Hematopoietic multipotent progenitor cell treated with erythropoietin and hydrocortisone succinate and interleukin-3 and kit ligand, for 8 days (in vitro differentiated cells): ENCODE results near the gene RAD51B.

Experiments
- DNase-seq: peaks from one replicate; pipeline ENCODE4 v3.0.0-alpha.2; 2015

RAD51B gene

DNA sequence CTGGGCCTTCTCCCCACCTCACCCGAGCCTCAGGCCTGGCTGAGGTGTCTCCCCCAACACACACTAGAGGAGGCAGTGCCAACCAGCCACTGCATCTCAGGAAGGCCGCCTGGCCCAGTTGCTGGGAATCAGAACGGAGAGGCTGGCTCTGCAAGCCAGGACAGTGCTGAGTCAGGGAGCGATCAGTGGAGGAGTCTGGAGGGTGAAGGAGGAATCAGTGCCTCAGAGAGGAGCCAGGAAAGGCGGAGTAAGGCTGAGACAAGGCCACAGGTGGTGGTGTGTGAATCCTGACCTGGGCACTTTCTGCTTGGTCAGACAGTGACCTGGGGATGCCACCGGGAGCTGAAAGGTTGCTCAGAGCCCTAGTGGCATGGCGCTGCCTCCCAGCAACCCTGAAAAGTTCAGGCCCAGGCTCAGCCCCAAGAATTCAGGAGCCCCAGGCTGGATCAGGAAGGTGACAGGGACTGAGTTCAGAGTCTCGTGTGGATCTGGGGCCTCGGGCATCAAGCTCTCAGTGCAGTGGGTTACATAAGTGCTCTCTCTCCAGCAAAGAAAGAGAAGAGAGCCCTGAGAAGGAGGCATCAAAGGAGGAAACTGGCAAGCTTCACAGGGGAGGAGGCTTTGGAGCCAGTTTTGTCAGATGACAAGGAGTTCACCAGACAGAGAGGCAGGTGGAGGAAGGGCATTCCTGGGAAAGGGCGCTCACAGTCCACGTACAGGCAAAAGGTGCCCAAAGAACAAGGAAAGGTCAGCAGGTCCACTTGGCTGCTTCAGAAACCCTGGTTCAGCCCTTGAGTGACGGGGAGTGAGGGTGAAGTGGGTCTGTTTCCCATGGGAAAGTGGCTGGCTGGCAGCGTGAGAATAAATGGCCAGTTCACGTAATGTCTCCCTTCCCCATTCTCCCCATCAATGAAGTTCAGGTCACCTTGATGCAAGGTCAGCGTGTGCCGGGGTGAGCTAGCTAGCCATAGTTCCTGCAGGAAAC, 885.4 kb downstream of the RAD51B start:
- no peak for DNase-seq

DNA sequence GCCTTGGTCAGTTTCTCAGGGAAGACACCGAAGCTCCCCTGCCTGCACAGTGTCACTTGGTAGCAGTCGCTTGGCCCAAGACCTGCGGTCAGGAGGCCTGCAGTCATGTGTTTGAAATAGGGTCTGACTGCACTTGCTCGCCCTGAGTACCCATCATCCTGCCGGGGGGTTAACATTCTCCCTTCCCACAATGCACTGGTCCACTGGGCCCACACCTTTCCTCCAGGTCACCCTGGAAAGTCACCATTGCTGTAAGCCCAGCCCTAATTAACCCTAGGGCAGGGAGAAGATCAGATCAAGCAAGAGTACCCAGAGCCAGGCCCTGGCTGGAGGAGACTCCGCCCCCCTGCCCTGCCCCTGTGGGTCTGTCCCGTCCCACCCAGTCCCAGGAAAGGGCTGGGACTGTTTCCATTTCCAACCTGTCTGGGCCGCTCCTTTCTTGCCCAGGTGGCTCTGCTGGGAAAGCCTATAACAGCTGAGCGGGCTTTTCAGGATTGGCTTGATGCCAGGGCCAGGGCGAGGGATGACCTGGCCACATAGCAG, 886.2 kb downstream of the RAD51B start:
- no peak for DNase-seq

DNA sequence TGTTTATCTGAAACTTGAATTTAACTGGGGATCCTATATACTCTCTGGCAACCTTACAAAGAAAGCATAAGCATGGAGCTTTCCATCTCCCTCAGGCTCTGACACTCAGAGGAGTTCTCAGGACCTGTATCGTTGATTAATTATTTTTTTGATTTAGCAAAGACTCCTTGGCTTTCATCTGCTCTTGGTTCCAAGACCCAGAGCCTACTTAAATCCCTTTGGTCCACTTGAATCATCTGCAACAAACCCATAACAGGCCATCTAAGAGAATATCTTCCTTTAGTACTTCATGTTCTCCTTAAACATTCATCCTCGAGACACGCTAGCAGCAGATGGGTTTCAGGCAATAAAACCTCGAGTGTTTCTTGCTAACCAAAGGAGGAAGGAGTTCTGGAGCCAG, 887.9 kb downstream of the RAD51B start:
- no peak for DNase-seq

DNA sequence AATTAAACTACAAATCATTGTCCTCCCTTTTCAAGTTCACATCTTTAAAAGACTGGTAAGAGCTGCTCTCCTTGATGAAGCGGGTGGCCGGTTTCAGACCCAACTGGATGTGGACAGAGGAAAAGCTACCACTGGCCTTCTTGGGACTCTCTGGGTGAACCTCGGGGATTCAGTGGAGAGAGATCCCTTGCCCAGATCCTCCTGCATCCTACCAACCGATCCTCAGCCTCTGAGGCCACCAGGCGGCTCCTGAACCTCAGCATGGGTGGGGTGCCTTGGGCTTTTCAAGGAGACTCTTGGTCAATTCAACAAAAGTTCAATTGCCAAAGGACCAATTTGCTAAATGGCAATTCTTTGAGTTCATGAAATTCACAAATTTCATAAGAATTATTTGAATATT, 888.8 kb downstream of the RAD51B start:
- DNase-seq = no peak

DNA sequence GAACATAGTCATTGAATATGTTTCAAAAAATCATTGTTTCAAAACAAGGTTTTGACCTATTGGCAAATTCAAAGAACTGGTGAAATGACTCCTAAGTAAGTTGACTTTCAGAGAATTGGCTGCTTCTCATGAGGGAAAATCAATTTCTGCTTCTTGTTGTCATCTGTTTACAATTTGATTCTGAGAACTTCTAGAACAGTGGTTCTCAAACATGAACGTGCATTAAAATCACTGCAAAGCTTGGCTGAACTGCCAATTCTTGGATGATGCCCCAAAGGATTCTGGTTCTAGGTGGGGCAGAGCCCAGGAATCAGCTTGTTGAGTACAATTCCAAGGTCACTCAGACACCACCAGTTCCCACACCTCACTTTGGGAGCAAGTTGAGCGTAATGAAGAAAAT, 889.4 kb downstream of the RAD51B start:
- DNase-seq = no peak

DNA sequence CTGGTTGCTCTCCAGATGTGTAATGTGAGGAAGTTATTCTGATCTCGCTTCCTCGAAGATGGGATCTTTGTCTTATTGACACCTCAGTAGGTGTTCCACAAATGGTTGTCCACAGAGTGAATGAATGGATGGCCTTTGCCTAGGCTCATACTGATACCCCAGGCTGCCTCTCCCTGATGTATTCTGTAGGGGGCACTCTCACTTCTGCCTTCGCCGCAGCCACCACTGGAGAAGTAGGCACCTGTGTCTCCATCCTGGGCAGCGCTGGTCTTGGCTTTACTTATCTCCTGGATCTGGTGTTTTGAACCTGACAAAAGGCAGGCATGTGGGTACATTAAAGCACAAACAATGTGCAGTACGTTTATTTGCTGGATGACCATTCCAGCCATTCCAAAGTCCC, 891.2 kb downstream of the RAD51B start:
- DNase-seq = no peak

DNA sequence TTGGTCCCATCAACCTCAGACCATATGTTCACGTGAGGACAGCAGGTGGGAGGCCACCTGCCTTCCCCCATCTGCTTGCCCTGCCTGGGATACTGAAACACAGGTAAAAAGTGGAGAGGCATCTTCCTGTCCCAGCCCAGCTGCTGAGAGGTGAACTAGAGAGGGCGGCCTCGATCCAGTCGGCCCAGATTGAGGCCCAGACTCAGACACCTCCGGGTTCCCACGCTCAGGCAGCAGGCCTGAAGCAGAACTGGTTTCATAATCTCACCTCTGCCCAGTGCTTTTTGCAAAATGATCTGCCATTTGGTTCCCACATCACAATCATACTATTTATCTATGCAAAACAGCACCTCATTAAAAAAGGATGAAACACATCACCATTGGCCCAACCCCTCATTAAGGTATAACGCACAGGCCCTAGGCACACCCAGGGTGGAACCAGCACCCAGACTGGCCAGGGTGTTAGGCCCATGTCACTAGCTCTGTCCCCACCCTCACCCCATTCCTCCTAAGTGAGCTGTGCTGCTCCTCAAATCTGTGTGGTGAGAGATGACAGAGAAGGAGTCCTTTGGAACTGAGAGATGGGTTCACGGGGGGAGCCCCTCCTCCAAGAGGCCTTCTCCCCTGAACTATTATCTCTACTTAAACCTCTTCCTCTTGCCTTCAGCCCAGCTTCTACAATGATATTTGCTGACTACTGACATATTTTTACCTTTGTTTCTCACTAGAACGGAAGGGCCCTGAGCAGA, 892.2 kb downstream of the RAD51B start:
- DNase-seq = no peak

DNA sequence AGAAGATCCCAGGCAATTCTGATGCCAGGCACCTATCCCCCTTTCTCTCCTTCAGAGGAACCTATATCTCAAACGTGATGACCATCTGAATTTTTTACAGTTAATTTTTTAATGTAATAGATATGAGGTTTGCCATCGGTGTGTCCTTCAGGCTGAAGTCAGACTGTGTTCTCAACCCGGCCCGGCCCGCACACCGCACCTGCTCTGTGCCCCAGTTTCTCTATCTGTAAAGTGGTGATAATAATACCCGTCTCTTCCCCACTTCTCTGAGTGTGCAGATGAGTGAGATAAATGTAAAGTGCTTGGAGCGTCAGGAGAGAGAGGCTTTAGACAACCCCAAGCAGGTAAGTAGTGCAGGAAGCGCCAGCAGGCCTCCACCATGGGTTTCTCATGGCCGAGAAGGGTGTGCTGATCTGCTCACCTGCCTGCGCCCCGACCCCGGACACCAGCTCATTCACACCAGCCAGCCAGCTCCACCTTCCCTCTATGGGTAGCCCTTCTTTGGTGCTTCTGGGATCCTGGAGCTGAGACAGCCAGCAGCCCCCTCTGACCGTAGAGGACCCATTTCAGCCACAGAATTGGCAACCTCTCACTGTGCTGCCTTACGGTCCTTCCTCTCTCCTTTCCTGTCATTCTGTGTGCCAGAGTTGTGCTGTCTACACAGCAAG, 893.3 kb downstream of the RAD51B start:
- no peak for DNase-seq

DNA sequence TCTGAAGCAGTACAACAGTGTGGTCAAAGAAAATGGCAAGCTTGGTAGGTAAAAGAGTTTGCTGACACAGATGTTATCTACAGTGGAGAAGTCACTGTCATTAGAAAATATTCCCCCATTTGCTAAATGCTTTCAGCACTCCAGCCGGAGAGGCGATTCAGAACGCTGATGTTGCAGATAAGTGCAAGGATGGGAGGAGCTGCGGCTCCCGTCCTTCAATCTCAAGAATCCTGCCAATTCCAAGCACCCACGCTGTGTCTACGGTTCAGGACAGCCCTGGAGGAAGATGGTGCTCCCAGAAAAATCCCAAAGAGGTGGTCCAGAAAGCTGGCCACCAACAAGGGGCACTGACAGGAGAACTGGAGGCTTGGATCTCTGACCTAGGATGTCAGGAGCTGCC, 894.2 kb downstream of the RAD51B start:
- no peak for DNase-seq

DNA sequence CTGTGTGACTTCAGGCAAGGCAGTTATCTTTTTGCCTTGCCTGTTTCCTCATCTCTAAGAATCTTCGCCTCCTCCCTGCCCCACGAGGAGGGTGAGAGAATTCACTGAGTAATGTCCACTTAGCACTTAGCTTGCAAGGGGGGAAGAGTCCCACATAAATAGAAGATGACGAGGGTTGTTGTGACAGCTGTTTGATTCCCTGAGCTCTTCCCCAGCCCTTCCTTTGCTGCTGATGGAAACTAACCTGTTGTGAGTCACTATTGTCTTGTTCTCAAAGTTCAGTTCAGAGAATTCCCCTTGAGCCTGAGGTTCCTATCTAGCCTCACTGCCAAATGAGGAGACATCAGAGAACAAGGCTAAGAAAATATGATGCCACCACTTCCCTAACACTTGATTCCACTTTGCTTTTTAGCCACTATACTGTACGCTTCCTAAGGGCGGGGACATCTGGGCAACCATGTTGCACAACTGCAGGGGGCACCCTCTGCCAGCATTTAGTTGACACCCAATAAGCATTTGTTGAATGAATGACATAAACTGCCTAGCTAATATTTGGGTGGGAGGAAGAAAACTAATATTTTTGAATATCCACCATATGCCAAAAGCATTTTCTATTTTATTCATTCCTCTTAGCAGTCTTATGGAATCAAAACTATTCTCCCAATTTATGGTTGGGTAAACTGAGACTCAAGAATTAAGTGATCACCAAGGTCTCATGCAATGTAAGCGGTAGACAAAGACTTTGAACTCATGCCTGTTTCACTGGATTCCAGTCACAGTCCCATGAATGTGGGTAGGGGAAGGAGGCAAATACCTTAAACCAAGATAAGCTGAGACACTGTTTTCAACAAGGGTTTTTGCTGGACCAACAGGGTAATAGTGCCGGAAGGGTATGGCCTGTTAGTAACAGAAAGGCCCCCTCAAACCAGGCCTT, 895.7 kb downstream of the RAD51B start:
- peak; percentile 17 for DNase-seq

DNA sequence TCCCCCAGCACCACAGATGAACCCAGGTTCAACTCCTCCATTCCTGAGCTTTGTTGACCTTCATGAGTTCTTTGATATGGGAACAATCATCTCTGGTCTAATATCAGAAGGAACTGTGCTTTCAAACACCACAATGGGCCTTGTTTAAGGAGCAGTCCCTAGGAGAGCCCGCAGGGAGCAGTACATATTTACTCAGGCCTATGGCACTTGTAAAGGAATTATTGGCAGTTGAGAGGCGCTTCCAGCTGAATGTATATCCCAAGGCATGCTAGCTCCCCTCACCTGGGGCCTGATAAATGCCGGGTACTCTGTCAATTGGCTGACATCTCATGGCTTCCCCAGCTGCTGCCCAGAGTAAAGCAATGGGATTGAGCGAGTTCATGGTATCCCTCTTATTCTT, 897.1 kb downstream of the RAD51B start:
- DNase-seq = no peak

DNA sequence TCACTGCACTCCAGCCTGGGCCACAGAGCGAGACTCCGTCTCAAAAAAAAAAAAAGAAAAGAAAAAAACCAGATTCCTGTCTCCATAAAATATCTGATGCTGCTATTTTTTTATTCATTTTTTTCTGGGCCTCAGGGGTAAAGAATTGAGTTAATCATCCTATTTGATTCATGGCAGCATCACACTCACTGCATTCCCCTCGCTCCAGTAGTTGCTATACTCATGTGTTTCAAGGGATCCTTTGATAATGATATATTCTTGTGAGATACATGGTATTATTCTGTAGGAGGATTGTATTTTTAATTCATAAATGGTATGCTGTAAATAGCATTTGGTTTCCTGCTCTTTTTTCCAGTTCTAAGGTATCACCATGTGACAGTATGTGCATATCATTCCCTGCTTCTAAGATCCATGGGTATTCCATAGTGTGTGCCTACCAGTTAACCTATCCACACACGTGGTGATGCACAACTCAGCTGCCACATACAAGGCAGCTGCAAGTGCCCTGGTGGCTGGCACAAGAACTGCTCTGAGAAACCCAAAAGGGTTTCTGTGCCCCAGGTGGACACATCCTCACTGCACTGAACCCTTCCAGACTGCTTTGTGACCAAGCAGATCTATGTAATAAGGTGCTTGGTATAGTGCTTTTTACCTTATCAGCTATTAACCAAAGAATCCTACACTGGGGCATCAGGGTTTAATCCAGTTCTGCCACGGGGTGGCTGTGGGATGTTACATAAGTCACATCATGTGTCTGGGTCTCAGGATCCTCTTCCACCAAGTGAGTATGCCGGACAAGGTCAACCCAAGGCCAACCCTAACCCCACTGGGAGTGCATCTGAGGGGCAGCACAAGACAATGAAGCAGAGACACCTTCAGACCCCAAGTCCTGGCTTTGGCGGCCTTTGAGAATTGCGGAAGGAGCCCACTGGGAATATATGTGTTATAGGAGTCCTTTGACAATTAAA, 898.7 kb downstream of the RAD51B start:
- no peak for DNase-seq

DNA sequence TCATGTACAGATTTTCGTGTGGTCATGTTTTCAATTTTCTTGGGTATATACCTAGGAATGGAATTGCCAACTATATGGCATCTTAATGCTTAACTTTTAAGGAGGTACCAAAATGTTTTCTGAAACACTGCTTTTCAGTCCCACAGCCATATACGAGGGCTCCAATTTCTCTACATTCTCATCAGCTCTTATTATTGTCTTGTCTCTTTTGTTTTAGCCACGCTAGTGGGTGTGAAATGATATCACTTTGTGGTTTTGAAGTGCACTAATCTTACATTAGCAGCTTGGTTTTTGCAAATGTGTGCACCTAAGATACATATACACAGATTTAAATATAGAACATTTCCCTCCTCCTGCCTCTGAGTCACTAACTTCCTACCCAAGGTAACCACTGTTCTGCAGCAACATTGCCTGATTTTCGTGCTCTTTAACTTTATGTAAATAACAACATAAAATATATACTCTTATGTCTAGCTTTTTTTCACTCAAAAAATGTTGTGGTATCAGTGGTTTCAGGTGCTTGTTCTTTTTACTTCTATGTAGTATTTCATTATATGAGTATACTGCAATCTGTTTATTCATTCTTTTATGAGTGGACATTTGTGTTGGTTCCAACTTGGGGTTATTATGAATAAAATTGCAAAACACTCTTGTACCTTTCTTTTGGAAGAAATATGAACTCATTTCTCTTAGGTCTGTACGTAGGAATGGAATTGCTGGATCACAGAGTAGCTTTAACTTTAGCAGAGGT, 900.2 kb downstream of the RAD51B start:
- DNase-seq = peak; percentile 77

DNA sequence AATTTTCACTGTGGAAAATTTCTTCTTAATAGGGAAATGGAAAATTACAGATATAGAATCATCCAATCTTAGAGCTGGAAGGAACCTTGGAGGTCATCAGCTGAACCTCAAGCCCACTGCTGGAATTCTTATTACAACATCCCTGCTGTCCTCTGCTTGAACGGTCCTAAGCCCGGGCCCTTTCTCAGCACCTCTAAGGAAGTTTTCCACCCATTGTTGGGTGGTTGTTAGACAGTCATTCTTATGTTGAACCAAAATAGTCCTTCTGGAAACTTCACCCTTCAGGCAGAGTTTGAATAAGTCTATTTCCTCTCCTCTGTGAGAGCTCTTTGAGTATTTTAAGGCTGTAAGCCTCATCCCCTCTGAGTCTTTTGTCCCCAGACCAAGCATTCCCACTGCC, 902.6 kb downstream of the RAD51B start:
- DNase-seq = no peak

DNA sequence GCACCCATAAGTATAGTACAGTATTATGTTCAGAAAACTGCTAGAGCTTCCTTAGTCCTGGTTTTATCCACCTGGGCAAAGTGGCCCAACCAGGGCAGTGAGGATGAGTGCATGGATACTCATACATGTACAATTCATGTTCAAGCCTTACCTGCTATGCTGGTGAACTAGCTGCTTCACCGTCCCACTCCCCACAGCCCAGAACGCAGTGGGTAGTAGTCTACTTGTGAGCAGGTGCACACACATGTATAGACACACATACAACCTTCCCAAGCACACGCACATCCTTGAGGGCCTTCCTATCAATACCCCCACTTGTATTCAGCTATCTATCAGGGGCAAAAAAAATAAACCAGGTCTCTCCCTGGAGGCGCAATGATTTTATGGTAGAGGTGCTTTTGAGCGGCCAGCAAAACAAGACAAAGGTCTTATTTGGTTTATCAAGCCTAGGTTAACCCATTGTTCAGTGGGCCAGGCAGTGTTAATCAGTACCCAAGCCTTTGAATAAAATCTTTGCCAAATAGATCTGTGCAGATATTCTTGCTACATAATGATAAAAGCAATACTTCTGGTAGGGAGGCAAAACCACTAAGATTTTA, 903.5 kb downstream of the RAD51B start:
- DNase-seq = no peak

DNA sequence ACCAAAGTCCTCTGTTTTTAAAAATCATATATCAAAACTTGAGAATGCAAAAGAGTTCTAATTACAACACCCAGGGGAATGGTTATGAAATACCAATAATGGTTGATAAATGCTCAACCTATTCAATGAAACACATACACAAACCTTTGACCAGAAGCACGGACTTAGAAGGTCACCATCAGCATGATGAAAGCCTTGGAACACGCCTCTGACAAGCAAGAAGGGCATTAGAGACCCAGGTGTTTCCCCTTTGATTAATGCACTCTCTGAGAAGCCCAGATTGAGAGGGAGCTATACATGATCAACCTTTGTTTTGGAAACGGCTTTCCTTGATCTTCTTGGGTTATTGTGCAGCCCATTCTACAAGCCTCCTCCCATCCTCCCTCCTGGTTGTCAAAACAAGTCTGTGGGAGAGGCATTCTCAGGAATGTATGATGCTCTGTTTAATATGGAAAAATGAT, 904.3 kb downstream of the RAD51B start:
- no peak for DNase-seq

DNA sequence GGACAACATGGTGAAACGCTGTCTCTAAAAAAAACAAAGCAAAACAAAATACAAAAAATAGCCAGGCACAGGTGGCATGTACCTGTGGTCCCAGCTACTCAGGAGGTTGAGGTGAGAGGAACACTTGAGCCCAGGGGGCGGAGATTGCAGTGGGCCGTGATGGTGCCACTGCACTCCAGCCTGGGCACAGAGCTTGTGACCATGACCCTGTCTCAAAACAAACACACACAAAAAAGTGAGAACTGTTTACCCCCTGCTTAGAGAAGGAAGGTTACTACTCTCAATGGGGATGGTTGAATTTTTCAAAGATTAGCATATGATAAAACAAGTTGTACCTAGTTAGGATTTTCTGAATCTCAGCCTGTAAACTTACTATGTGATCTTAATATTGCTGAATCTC, 905.3 kb downstream of the RAD51B start:
- DNase-seq = no peak

DNA sequence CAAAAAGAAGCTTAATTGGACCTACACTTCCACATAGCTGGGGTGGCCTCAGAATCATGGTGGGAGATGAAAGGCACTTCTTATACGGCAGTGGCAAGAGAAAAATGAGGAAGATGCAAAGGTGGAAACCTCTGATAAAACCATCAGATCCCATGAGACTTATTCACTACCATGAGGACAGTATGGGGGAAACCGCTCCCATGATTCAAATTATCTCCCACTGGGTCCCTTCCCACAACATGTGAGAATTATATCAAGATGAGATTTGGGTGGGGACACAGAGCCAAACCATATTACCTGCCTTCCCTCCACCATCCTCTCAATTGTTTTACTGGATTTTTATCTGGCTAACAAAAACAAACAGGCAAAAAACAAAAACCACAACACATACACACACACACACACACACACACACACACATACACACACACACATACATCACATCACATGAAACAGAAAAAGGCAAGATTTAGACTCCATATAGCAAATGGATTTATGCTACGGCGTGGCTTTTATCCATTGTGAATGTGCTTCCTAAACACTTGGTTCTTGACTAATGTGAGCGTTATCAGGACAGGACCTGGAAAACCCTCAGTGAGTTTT, 906.6 kb downstream of the RAD51B start:
- peak; percentile 14 for DNase-seq
